GM18526 (cell line): Measurements from ENCODE around the gene MEI1.

ENCODE experiments used
- POLR2A ChIP-seq: IDR thresholded peaks from 3 replicates; pipeline ENCODE4 v1.6.1; 2011; ENCODE audit not compliant: insufficient read length; ENCODE audit errors: extremely low read depth

MEI1 gene

GRCh38 chr22:41699264-41700107 lies at the start of gene MEI1:
Gene MEI1, plus strand, starts transcription at chr22:41699503. Its CDS starts 36 bp downstream, at chr22:41699539.
- TF ChIP-seq POLR2A, result no peak

- TF ChIP-seq POLR2A, result no peak
Observed at GRCh38 chr22:41650229-41650628, 49.1 kb upstream of the MEI1 start.

- no peak for TF ChIP-seq POLR2A
Observed at GRCh38 chr22:41650821-41651220, 48.5 kb upstream of the MEI1 start.

GRCh38 chr22:41654322-41654721 lies 45.0 kb upstream of the MEI1 start:
- no peak for TF ChIP-seq POLR2A

GRCh38 chr22:41656556-41656955 lies 42.7 kb upstream of the MEI1 start:
- no peak for TF ChIP-seq POLR2A

- no peak for TF ChIP-seq POLR2A
Observed at GRCh38 chr22:41657709-41658108, 41.6 kb upstream of the MEI1 start.

GRCh38 chr22:41658869-41659268 lies 40.4 kb upstream of the MEI1 start:
- TF ChIP-seq POLR2A, result no peak

GRCh38 chr22:41659941-41660340 lies 39.4 kb upstream of the MEI1 start:
- no peak for TF ChIP-seq POLR2A

GRCh38 chr22:41660416-41660815 lies 38.9 kb upstream of the MEI1 start:
- TF ChIP-seq POLR2A, result no peak

- no peak for TF ChIP-seq POLR2A
Observed at GRCh38 chr22:41661088-41661487, 38.2 kb upstream of the MEI1 start.

- TF ChIP-seq POLR2A, result no peak
Observed at GRCh38 chr22:41661713-41662112, 37.6 kb upstream of the MEI1 start.

- no peak for TF ChIP-seq POLR2A
Observed at GRCh38 chr22:41664490-41664889, 34.8 kb upstream of the MEI1 start.

GRCh38 chr22:41664951-41665350 lies 34.4 kb upstream of the MEI1 start:
- no peak for TF ChIP-seq POLR2A

- no peak for TF ChIP-seq POLR2A
Observed at GRCh38 chr22:41668971-41669911, 30.1 kb upstream of the MEI1 start.

- no peak for TF ChIP-seq POLR2A
Observed at GRCh38 chr22:41672780-41673509, 26.4 kb upstream of the MEI1 start.
